ENCODE measurements around the gene TRIM44. TPM values are rescaled to one million over a fixed set of nuclear protein-coding genes. Genes with fewer than 3 reads are reported as not detected.
A peak's percentile ranks its signal among the peaks of the same experiment; 100 is the strongest.

TRIM44 gene
- total and polyA plus RNA-seq, 4 experiments from 2014 or later: 34.7 to 53.1 (median 48.7) TPM

GRCh38 chr11:35811783-35812182, 149.2 kb downstream of the TRIM44 start:
- H3K9me3 ChIP-seq (ENCODE audit: control insufficient read depth in 1 of 2, low read length in 2 of 2): no peaks in the 10 kb centered on the region
- no peaks in the 10 kb centered on the region for H3K27me3 ChIP-seq (ENCODE audit: insufficient read depth, low read length)
- H3K27ac Mint-ChIP-seq: no peak overlapping the region
- H3K4me3 ChIP-seq (ENCODE audit: low read length in 2 of 2): no peak overlapping the region
- no peaks in the 10 kb centered on the region for H3K4me1 Mint-ChIP-seq
- no peak overlapping the region for H3K27ac ChIP-seq (ENCODE audit: low read depth, low read length)
- H3K36me3 Mint-ChIP-seq: peaks cover 25 to 31% of the 10 kb centered on the region in 2 donors
- no peaks in the 10 kb centered on the region for H3K9me3 Mint-ChIP-seq
- no peaks in the 10 kb centered on the region for H3K27me3 Mint-ChIP-seq
- DNase-seq: no peak
- ChIA-PET CTCF (ENCODE audit: partially characterized antibody) (interaction anchor here (1.6 to 3.4 kb wide), 3 partner anchors 10 to 13 kb away, joined by 3 to 39 read pairs (median 5); no protein-coding TSS in a partner anchor), POLR2A (ENCODE audit: partially characterized antibody) (no interaction called here)
- H3K36me3 ChIP-seq (ENCODE audit: insufficient read depth, low read length): no peaks in the 10 kb centered on the region
- no peak overlapping the region for H3K4me3 Mint-ChIP-seq
- intact Hi-C loops (cut with micrococcal nuclease): no loop called here
- H3K4me1 ChIP-seq (ENCODE audit: insufficient read depth, low read length): no peaks in the 10 kb centered on the region

- Mint-ChIP-seq H3K4me3 (no peak overlapping the region), H3K27ac (peak overlapping the region in 1 of 7 donors; percentile 20), H3K36me3 (peaks cover 21 to 25% of the 10 kb centered on the region in 2 donors), H3K9me3 (no peaks in the 10 kb centered on the region), H3K4me1 (peaks cover 0 to 1% (median 0%) of the 10 kb centered on the region in 4 donors), H3K27me3 (no peaks in the 10 kb centered on the region)
- ChIA-PET POLR2A (ENCODE audit: partially characterized antibody) (no interaction called here), CTCF (ENCODE audit: partially characterized antibody) (interaction anchor here (1.0 to 3.4 kb wide), 3 partner anchors 9 to 27 kb away, joined by 3 to 39 read pairs (median 5); no protein-coding TSS in a partner anchor)
- H3K27ac ChIP-seq (ENCODE audit: low read depth, low read length): no peak overlapping the region
- no peaks in the 10 kb centered on the region for H3K36me3 ChIP-seq (ENCODE audit: insufficient read depth, low read length)
- DNase-seq: no peak
- intact Hi-C loops (cut with micrococcal nuclease): no loop called here
- H3K4me3 ChIP-seq (ENCODE audit: low read length in 2 of 2): no peak overlapping the region
- no peaks in the 10 kb centered on the region for H3K9me3 ChIP-seq (ENCODE audit: control insufficient read depth in 1 of 2, low read length in 2 of 2)
- H3K27me3 ChIP-seq (ENCODE audit: insufficient read depth, low read length): no peaks in the 10 kb centered on the region
- no peaks in the 10 kb centered on the region for H3K4me1 ChIP-seq (ENCODE audit: insufficient read depth, low read length)
Observed at GRCh38 chr11:35812828-35813227, 150.3 kb downstream of the TRIM44 start.

GRCh38 chr11:35814081-35814695, 151.6 kb downstream of the TRIM44 start:
- POLR2A ChIA-PET (ENCODE audit: partially characterized antibody): no interaction called here
- intact Hi-C loops (cut with micrococcal nuclease): no loop called here
- Mint-ChIP-seq H3K27ac (no peak overlapping the region), H3K27me3 (no peaks in the 10 kb centered on the region), H3K9me3 (no peaks in the 10 kb centered on the region), H3K4me3 (no peak overlapping the region), H3K4me1 (peaks cover 0 to 1% (median 0%) of the 10 kb centered on the region in 4 donors), H3K36me3 (peaks cover 15% of the 10 kb centered on the region in 2 donors)
- H3K27ac ChIP-seq (ENCODE audit: low read depth, low read length): no peak overlapping the region
- no peak for DNase-seq
- H3K27me3 ChIP-seq (ENCODE audit: insufficient read depth, low read length): no peaks in the 10 kb centered on the region
- H3K9me3 ChIP-seq (ENCODE audit: control insufficient read depth in 1 of 2, low read length in 2 of 2): no peaks in the 10 kb centered on the region
- no peaks in the 10 kb centered on the region for H3K36me3 ChIP-seq (ENCODE audit: insufficient read depth, low read length)
- no peak overlapping the region for H3K4me3 ChIP-seq (ENCODE audit: low read length in 2 of 2)
- CTCF ChIA-PET (ENCODE audit: partially characterized antibody): interaction anchor here (0.9 to 3.4 kb wide), 3 partner anchors 8 to 11 kb away, joined by 3 to 39 read pairs (median 3); no protein-coding TSS in a partner anchor
- no peaks in the 10 kb centered on the region for H3K4me1 ChIP-seq (ENCODE audit: insufficient read depth, low read length)

- Histone ChIP-seq H3K4me3 (ENCODE audit: low read length in 2 of 2) (no peak overlapping the region), H3K36me3 (ENCODE audit: insufficient read depth, low read length) (no peaks in the 10 kb centered on the region), H3K27ac (ENCODE audit: low read depth, low read length) (no peak overlapping the region), H3K4me1 (ENCODE audit: insufficient read depth, low read length) (no peaks in the 10 kb centered on the region), H3K27me3 (ENCODE audit: insufficient read depth, low read length) (no peaks in the 10 kb centered on the region), H3K9me3 (ENCODE audit: control insufficient read depth in 1 of 2, low read length in 2 of 2) (no peaks in the 10 kb centered on the region)
- POLR2A ChIA-PET (ENCODE audit: partially characterized antibody): no interaction called here
- Mint-ChIP-seq H3K4me3 (no peak overlapping the region), H3K9me3 (no peaks in the 10 kb centered on the region), H3K4me1 (peaks cover 0 to 1% (median 0%) of the 10 kb centered on the region in 4 donors), H3K27ac (no peak overlapping the region), H3K27me3 (no peaks in the 10 kb centered on the region), H3K36me3 (peaks cover 9 to 15% of the 10 kb centered on the region in 2 donors)
- intact Hi-C loops (cut with micrococcal nuclease): no loop called here
- no peak for DNase-seq
- CTCF ChIA-PET (ENCODE audit: partially characterized antibody): interaction anchor here (1.4 kb wide), 1 partner anchor 10 kb away, joined by 3 read pairs; no protein-coding TSS in a partner anchor
Observed at GRCh38 chr11:35814720-35815305, 152.2 kb downstream of the TRIM44 start.

- DNase-seq: no peak
- intact Hi-C loops (cut with micrococcal nuclease): no loop called here
- H3K27ac ChIP-seq (ENCODE audit: low read depth, low read length): no peak overlapping the region
- no peaks in the 10 kb centered on the region for H3K9me3 ChIP-seq (ENCODE audit: control insufficient read depth in 1 of 2, low read length in 2 of 2)
- H3K4me1 ChIP-seq (ENCODE audit: insufficient read depth, low read length): no peaks in the 10 kb centered on the region
- no peak overlapping the region for H3K4me3 ChIP-seq (ENCODE audit: low read length in 2 of 2)
- H3K27me3 ChIP-seq (ENCODE audit: insufficient read depth, low read length): no peaks in the 10 kb centered on the region
- no peaks in the 10 kb centered on the region for H3K9me3 Mint-ChIP-seq
- CTCF ChIA-PET (ENCODE audit: partially characterized antibody): interaction anchor here (1.4 kb wide), 1 partner anchor 9 kb away, joined by 3 read pairs; no protein-coding TSS in a partner anchor
- no peak overlapping the region for H3K4me3 Mint-ChIP-seq
- H3K36me3 Mint-ChIP-seq: peaks cover 8 to 15% of the 10 kb centered on the region in 2 donors
- H3K27ac Mint-ChIP-seq: no peak overlapping the region
- no peaks in the 10 kb centered on the region for H3K27me3 Mint-ChIP-seq
- H3K4me1 Mint-ChIP-seq: peaks cover 0 to 1% (median 0%) of the 10 kb centered on the region in 4 donors
- POLR2A ChIA-PET (ENCODE audit: partially characterized antibody): no interaction called here
- no peaks in the 10 kb centered on the region for H3K36me3 ChIP-seq (ENCODE audit: insufficient read depth, low read length)
Observed at GRCh38 chr11:35815556-35816315, 153.2 kb downstream of the TRIM44 start.

- Mint-ChIP-seq H3K27ac (no peak overlapping the region), H3K9me3 (peaks cover 0 to 1% (median 0%) of the 10 kb centered on the region in 8 donors), H3K27me3 (no peaks in the 10 kb centered on the region), H3K36me3 (peaks cover 3 to 5% of the 10 kb centered on the region in 2 donors), H3K4me3 (no peak overlapping the region), H3K4me1 (peaks cover 8 to 18% (median 14%) of the 10 kb centered on the region in 4 donors)
- intact Hi-C loops (cut with micrococcal nuclease): loop anchor here (1.0 to 5.0 kb wide), 2 partner anchors 204 to 672 kb away; no protein-coding TSS in a partner anchor
- no peak overlapping the region for H3K4me3 ChIP-seq (ENCODE audit: low read length in 2 of 2)
- H3K9me3 ChIP-seq (ENCODE audit: control insufficient read depth in 1 of 2, low read length in 2 of 2): no peaks in the 10 kb centered on the region
- peaks cover 9% of the 10 kb centered on the region for H3K4me1 ChIP-seq (ENCODE audit: insufficient read depth, low read length)
- H3K27ac ChIP-seq (ENCODE audit: low read depth, low read length): no peak overlapping the region
- no peaks in the 10 kb centered on the region for H3K27me3 ChIP-seq (ENCODE audit: insufficient read depth, low read length)
- H3K36me3 ChIP-seq (ENCODE audit: insufficient read depth, low read length): no peaks in the 10 kb centered on the region
- ChIA-PET POLR2A (ENCODE audit: partially characterized antibody) (no interaction called here), CTCF (ENCODE audit: partially characterized antibody) (interaction anchor here (0.6 to 4.2 kb wide), 8 partner anchors 8 to 672 kb away, joined by 3 to 65 read pairs (median 12); no protein-coding TSS in a partner anchor)
- no peak for DNase-seq
Observed at GRCh38 chr11:35820614-35821013, 158.0 kb downstream of the TRIM44 start.
